ENCODE measurements around the gene TBKBP1. TPM values are rescaled to one million over a fixed set of nuclear protein-coding genes. Genes with fewer than 3 reads are reported as not detected.
A peak's percentile ranks its signal among the peaks of the same experiment; 100 is the strongest.

Gene TBKBP1
- total and polyA plus RNA-seq, 9 of the 15 experiments (the other 6 are each of a cell fraction or from before 2014, with no cell fraction given), result 0.03 to 15.6 (median 6.8) TPM

GRCh38 chr17:47732399-47733046 lies 38.6 kb downstream of the TBKBP1 start:
- H3K9ac ChIP-seq (ENCODE audit: insufficient read depth in 1 of 2, low read depth in 2 of 2, low read length in 2 of 2), result no peak overlapping the region
- peaks cover 17 to 57% of the 10 kb centered on the region in 2 experiments for H3K27me3 ChIP-seq (ENCODE audit: control insufficient read depth in 2 of 2, insufficient read depth in 2 of 2, low read length in 2 of 2)
- peaks cover 19% of the 10 kb centered on the region for H4K20me1 ChIP-seq (replicated peaks; ENCODE audit: control insufficient read depth, insufficient read depth, low read length)
- H3K36me3 ChIP-seq (ENCODE audit: control insufficient read depth, insufficient read depth, low read length), result no peaks in the 10 kb centered on the region
- no TSS peak for BruUV-seq (replicated peaks)
- no peak for DNase-seq (ENCODE audit: extremely low read depth in 1 of 4, low spot score in 3 of 4)
- H3K9me1 ChIP-seq (ENCODE audit: control insufficient read depth, insufficient read depth, low read length), result no peaks in the 10 kb centered on the region
- in situ Hi-C loops (cut with MboI) (no loop called here), intact Hi-C loops (cut with micrococcal nuclease) (no loop called here)
- TF ChIP-seq U2AF1 (optimal IDR thresholded peaks at IDR 0.05; ENCODE audit: low read depth, low read length) (no peak), ZFP36 (IDR thresholded peaks at IDR 0.05; ENCODE audit: low read depth, low read length, partially characterized antibody) (peak; percentile 92), RBM25 (IDR thresholded peaks at IDR 0.05; ENCODE audit: low read depth, low read length, severe bottlenecking) (peak; percentile 47), CREM (IDR thresholded peaks at IDR 0.05; ENCODE audit: low read depth) (no peak), BCOR (IDR thresholded peaks at IDR 0.05) (peak; percentile 61; the same call in 1 of the 2 replicates), CBFB (CRISPR knock-in tag; IDR thresholded peaks at IDR 0.05) (0 out of 2 replicates have a peak, but pooled peaks have one; percentile 39), MXI1 (IDR thresholded peaks at IDR 0.05; ENCODE audit: low read depth, low read length) (no peak), POU5F1 (IDR thresholded peaks at IDR 0.05; ENCODE audit: borderline replicate concordance, low read depth, low read length, partially characterized antibody) (no peak)
- no peak for FAIRE-seq
- H3K79me2 ChIP-seq (ENCODE audit: control insufficient read depth, insufficient read depth, low read length), result no peaks in the 10 kb centered on the region
- ChIA-PET CTCF (ENCODE audit: low intra/inter-chr PET ratio) (no interaction called here), POLR2A (interaction anchor here (0.7 kb wide), 1 partner anchor 80 kb away, joined by 3 read pairs; no protein-coding TSS in a partner anchor)
- H3K9me3 ChIP-seq (replicated peaks; ENCODE audit: control insufficient read depth, insufficient read depth, low read depth, low read length), result no peaks in the 10 kb centered on the region
- H3K27ac ChIP-seq (ENCODE audit: extremely low read depth, low read depth, low read length), result no peak overlapping the region
- H3K4me2 ChIP-seq (ENCODE audit: insufficient read depth, low read length), result no peak overlapping the region
- H2AFZ ChIP-seq (ENCODE audit: low read depth, low read length), result no peak overlapping the region
- 13% methylated on average over 12 of the region's 12 CpGs for WGBS (ENCODE audit: insufficient coverage, low coverage, missing lambda C conversion rate)
- H3K4me1 ChIP-seq (replicated peaks in 1 of 2; ENCODE audit: control insufficient read depth in 2 of 2, insufficient read depth in 2 of 2, low read length in 2 of 2), result peaks cover 0 to 15% of the 10 kb centered on the region in 2 experiments; a peak in 2 of 5 replicates
- no peak for ATAC-seq
- H3K4me3 ChIP-seq, result no peak overlapping the region
